MM.1S (cell line): ENCODE measurements around the gene TESK2.

Source experiments
- EZH2 ChIP-seq: fragments of 300-600 bp; sonication (generic); optimal IDR thresholded peaks from 2 replicates; pipeline ENCODE3; 2017; ENCODE audit warnings: low read depth, mild to moderate bottlenecking, antibody characterized with exemption, low read length, mixed read lengths
- TF ChIP-seq, protein P1 (sequence below): fragments of 300-600 bp; sonication (generic); IDR thresholded peaks from 2 replicates; pipeline ENCODE4 v1.5.1; 2016; ENCODE audit warnings: antibody characterized with exemption, low read length, mixed read lengths

DNA sequence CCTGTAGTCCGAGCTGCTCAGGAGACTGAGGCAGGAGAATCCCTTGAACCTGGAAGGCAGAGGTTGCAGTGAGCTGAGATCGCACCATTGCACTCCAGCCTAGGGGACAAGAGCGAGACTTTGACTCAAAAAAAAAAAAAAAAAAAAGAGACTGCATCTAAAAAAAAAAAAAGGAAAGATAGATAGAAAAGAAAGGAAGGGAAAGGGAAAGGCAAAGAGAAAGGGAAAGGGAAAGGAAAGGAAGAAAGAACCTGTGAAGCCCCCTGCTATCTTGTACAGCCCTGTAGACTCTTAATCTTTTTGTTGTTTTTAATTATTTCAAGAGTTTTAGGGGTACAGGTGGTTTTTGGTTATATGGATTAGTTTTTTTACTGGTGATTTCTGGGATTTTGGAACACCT lies 104.7 kb downstream of the TESK2 start:
- TF ChIP-seq, protein P1, sequence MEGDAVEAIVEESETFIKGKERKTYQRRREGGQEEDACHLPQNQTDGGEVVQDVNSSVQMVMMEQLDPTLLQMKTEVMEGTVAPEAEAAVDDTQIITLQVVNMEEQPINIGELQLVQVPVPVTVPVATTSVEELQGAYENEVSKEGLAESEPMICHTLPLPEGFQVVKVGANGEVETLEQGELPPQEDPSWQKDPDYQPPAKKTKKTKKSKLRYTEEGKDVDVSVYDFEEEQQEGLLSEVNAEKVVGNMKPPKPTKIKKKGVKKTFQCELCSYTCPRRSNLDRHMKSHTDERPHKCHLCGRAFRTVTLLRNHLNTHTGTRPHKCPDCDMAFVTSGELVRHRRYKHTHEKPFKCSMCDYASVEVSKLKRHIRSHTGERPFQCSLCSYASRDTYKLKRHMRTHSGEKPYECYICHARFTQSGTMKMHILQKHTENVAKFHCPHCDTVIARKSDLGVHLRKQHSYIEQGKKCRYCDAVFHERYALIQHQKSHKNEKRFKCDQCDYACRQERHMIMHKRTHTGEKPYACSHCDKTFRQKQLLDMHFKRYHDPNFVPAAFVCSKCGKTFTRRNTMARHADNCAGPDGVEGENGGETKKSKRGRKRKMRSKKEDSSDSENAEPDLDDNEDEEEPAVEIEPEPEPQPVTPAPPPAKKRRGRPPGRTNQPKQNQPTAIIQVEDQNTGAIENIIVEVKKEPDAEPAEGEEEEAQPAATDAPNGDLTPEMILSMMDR = no peak
- TF ChIP-seq EZH2 = no peak
